SJCRH30 (cell line): ENCODE data around the gene FGF12. TPM values are rescaled to one million over a fixed set of nuclear protein-coding genes. Genes with fewer than 3 reads are reported as not detected.

Experiments used
- DNase-seq, 2 experiments: peaks; one replicate each; pipeline ENCODE4 v3.0.0-alpha.2; 2015 to 2020
- H3K27ac ChIP-seq: fragments of 250-450 bp; sonication (Bioruptor Pico); 2 replicates; pipeline ENCODE4 v1.5.1; 2020; ENCODE audit warnings: mild to moderate bottlenecking, moderate library complexity
- H3K27me3 ChIP-seq: fragments of 250-450 bp; sonication (Bioruptor Pico); 2 replicates; pipeline ENCODE4 v1.5.1; 2020; ENCODE audit warnings: mild to moderate bottlenecking, moderate library complexity
- H3K36me3 ChIP-seq: fragments of 250-450 bp; sonication (Bioruptor Pico); 2 replicates; pipeline ENCODE4 v1.5.1; 2020; ENCODE audit warnings: mild to moderate bottlenecking, moderate library complexity
- H3K4me1 ChIP-seq: fragments of 250-450 bp; sonication (Bioruptor Pico); 2 replicates; pipeline ENCODE4 v1.5.1; 2020; ENCODE audit warnings: mild to moderate bottlenecking, moderate library complexity
- H3K4me3 ChIP-seq: fragments of 250-450 bp; sonication (Bioruptor Pico); 2 replicates; pipeline ENCODE4 v1.5.1; 2020; ENCODE audit warnings: mild to moderate bottlenecking, moderate library complexity
- H3K9me3 ChIP-seq: fragments of 250-450 bp; sonication (Bioruptor Pico); replicated peaks from 2 replicates; pipeline ENCODE4 v1.5.1; 2020; ENCODE audit warnings: mild to moderate bottlenecking, moderate library complexity
- total RNA-seq: library from RNA; depleted of rRNA; stranded (reverse); fragments of >200 nt; shearing (Covaris generic); gene quantifications from 2 replicates; pipeline ENCODE4 v1.2.3, GENCODE V29; 2014

FGF12 gene
- total RNA-seq, 1 experiment from 2014 or later, result 0.06 TPM

- Histone ChIP-seq H3K27me3 (no peaks in the 10 kb centered on the region), H3K4me1 (no peaks in the 10 kb centered on the region), H3K4me3 (no peak overlapping the region), H3K36me3 (no peaks in the 10 kb centered on the region), H3K9me3 (no peaks in the 10 kb centered on the region), H3K27ac (no peak overlapping the region)
- no peak for DNase-seq
Observed at GRCh38 chr3:192161661-192162060, 565.7 kb downstream of the FGF12 start.

DNA sequence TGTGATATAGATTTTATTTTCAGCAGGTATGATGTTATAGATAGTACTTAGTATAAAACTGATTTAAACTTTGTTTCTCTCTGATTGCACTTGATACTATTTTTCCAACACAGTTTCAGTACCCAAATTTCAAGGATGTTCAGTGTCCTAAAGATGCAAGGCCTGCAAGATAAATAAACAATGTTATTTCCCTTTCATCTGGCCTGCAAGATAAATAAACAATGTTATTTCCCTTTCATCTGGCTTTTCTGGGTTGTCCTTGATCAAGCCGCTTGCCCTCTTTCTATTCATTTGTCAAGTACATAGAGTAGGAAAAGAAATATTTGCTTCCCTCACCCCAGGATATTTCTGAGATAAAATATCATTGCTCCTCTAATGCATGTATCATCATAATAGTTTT, 571.0 kb downstream of the FGF12 start:
- H3K4me1 ChIP-seq, result no peaks in the 10 kb centered on the region
- no peak overlapping the region for H3K4me3 ChIP-seq
- no peaks in the 10 kb centered on the region for H3K36me3 ChIP-seq
- no peak for DNase-seq
- H3K9me3 ChIP-seq, result no peaks in the 10 kb centered on the region
- no peaks in the 10 kb centered on the region for H3K27me3 ChIP-seq
- H3K27ac ChIP-seq, result no peak overlapping the region

GRCh38 chr3:192155194-192155593, 572.1 kb downstream of the FGF12 start:
- Histone ChIP-seq H3K4me1 (no peaks in the 10 kb centered on the region), H3K27ac (no peak overlapping the region), H3K9me3 (no peaks in the 10 kb centered on the region), H3K4me3 (no peak overlapping the region), H3K27me3 (no peaks in the 10 kb centered on the region), H3K36me3 (no peaks in the 10 kb centered on the region)
- no peak for DNase-seq

DNA sequence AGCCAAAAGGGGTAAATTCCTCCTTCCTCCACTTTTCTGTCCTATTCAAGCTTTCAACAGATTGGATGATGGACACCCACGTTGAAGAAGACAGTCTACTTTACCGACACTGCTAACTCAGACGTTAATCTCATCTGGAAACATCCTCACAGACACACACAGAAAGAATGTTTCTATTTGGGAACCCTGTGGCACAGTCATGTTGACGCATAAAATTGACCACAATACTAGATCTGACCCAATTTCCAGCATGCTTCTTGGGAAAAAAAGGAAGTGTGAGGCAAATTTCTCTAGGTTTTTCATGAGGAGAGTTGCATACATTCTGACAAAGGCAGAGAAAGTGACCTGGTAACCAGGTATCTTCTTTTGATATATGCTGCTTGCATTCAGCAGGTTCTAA, 594.1 kb downstream of the FGF12 start:
- Histone ChIP-seq H3K4me3 (no peak overlapping the region), H3K27me3 (no peaks in the 10 kb centered on the region), H3K36me3 (no peaks in the 10 kb centered on the region), H3K9me3 (no peaks in the 10 kb centered on the region), H3K4me1 (no peaks in the 10 kb centered on the region), H3K27ac (no peak overlapping the region)
- no peak for DNase-seq

GRCh38 chr3:192130534-192131132, 596.7 kb downstream of the FGF12 start:
- no peak overlapping the region for H3K27ac ChIP-seq
- H3K9me3 ChIP-seq, result no peaks in the 10 kb centered on the region
- no peaks in the 10 kb centered on the region for H3K4me1 ChIP-seq
- peak; percentile 14 to 54 for DNase-seq
- H3K27me3 ChIP-seq, result no peaks in the 10 kb centered on the region
- H3K4me3 ChIP-seq, result no peak overlapping the region
- H3K36me3 ChIP-seq, result no peaks in the 10 kb centered on the region

DNA sequence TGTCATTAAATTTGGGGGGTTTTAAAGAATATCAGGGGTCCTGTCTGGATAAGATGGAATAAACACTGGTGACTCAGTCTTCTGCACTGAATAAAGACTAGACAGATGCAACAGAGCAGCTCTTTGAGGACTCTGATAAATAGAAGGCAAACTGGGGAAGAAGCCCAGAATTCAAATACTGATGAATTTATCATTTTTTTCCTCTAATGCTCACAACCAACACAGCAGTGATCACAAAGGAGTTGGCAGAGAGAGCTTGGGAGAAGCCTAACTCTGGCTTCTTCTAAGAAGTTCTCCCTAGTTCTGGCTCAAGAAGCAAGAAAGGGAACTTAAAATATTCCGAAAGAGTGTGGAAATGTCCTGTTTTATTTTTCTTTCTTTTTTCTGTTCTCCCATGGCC, 597.8 kb downstream of the FGF12 start:
- no peaks in the 10 kb centered on the region for H3K36me3 ChIP-seq
- no peaks in the 10 kb centered on the region for H3K27me3 ChIP-seq
- no peak overlapping the region for H3K27ac ChIP-seq
- H3K4me3 ChIP-seq, result no peak overlapping the region
- DNase-seq, result no peak
- no peaks in the 10 kb centered on the region for H3K4me1 ChIP-seq
- no peaks in the 10 kb centered on the region for H3K9me3 ChIP-seq

- Histone ChIP-seq H3K9me3 (no peaks in the 10 kb centered on the region), H3K36me3 (no peaks in the 10 kb centered on the region), H3K4me3 (no peak overlapping the region), H3K4me1 (no peaks in the 10 kb centered on the region), H3K27ac (no peak overlapping the region), H3K27me3 (no peaks in the 10 kb centered on the region)
- no peak for DNase-seq
Observed at GRCh38 chr3:192128922-192129321, 598.4 kb downstream of the FGF12 start.

- Histone ChIP-seq H3K4me3 (no peak overlapping the region), H3K27me3 (no peaks in the 10 kb centered on the region), H3K4me1 (no peaks in the 10 kb centered on the region), H3K36me3 (no peaks in the 10 kb centered on the region), H3K27ac (no peak overlapping the region), H3K9me3 (no peaks in the 10 kb centered on the region)
- no peak for DNase-seq
Observed at GRCh38 chr3:192128060-192128459, 599.3 kb downstream of the FGF12 start.

DNA sequence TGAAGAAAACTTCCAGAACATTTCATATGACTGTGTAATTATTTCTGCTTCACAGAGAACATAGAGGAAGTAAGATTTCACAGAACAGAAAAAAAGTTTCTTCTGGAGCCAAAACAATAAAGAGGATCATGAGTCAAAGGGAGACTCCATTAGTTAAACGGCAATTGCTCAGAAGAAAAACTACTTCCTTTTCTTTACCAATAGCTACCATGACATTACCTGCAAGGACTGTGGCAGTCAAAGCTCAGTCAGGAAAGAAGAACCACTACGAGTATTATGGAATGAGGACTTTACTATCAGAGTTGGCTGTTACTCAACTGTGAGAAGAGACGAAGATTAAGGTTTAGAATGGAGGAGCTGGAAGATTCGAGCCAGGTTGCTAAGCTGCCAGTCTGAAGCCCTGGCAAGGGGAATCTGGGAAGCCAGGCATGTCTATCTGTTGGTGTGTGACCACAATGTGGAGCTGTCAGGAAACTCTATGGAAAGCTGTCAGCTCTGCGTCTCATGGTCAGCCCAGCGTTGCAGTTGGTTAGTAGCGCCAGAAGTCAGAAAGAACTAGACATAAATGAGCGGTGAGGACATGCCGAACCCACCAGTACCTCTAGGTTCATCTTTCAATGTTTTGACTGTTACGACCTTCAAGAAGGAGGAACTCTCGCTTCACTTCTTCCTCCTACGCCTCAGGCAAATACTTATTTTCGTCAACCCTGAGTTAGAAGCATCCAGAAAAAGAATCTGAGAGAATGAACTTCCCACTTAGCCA, 604.3 kb downstream of the FGF12 start:
- H3K27me3 ChIP-seq, result no peaks in the 10 kb centered on the region
- H3K36me3 ChIP-seq, result no peaks in the 10 kb centered on the region
- H3K4me1 ChIP-seq, result no peaks in the 10 kb centered on the region
- no peak for DNase-seq
- H3K4me3 ChIP-seq, result no peak overlapping the region
- no peak overlapping the region for H3K27ac ChIP-seq
- no peaks in the 10 kb centered on the region for H3K9me3 ChIP-seq

DNA sequence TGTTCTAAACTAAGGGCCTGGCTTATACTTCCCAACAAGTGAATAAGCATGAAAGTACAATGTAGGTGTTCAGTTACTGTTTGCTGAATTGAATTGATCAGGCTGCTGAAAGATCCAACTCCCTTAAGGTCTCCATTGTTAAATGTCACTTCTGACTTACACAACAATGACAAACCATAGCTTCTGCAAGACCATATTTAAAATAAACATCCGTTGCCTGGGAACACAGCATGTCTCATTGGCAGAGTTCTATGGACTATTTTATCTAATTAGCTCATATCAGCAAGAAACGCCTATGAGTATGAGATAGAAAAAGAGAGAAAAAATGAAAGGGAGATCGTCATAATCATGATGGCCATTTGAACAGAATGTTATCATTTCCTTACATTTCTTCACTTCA, 605.4 kb downstream of the FGF12 start:
- DNase-seq, result no peak
- no peaks in the 10 kb centered on the region for H3K27me3 ChIP-seq
- H3K27ac ChIP-seq, result no peak overlapping the region
- H3K9me3 ChIP-seq, result no peaks in the 10 kb centered on the region
- H3K36me3 ChIP-seq, result no peaks in the 10 kb centered on the region
- H3K4me3 ChIP-seq, result no peak overlapping the region
- H3K4me1 ChIP-seq, result no peaks in the 10 kb centered on the region

GRCh38 chr3:192108820-192109219, 618.5 kb downstream of the FGF12 start:
- no peak overlapping the region for H3K27ac ChIP-seq
- no peaks in the 10 kb centered on the region for H3K9me3 ChIP-seq
- H3K4me1 ChIP-seq, result no peaks in the 10 kb centered on the region
- H3K36me3 ChIP-seq, result no peaks in the 10 kb centered on the region
- H3K4me3 ChIP-seq, result no peak overlapping the region
- no peaks in the 10 kb centered on the region for H3K27me3 ChIP-seq
- no peak for DNase-seq

- Histone ChIP-seq H3K4me1 (no peaks in the 10 kb centered on the region), H3K4me3 (no peak overlapping the region), H3K9me3 (no peaks in the 10 kb centered on the region), H3K27me3 (no peaks in the 10 kb centered on the region), H3K27ac (no peak overlapping the region), H3K36me3 (no peaks in the 10 kb centered on the region)
- DNase-seq, result no peak
Observed at GRCh38 chr3:192106543-192106942, 620.8 kb downstream of the FGF12 start.

GRCh38 chr3:192092388-192093005, 634.8 kb downstream of the FGF12 start:
- H3K27ac ChIP-seq, result 0 out of 2 replicates have a peak overlapping the region, but pooled peaks have one; percentile 23

DNA sequence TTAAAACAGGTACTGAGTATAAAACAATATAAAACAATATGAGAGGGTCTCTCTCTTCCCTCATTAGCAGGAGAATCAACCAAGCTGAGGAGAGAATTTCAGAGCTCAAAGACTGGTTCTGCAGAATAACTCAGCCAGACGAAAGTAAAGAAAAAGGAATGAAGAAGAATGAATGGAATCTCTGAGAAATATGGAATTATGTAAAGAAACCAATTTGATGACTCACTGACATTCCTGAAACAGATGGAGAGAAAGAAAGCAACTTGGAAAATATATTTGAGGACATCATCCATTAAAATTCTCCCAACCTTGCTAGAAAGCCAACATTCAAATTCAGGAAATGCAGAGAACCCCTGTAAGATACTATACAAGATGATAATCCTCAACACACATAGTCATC, 635.5 kb downstream of the FGF12 start:
- DNase-seq, result no peak
- H3K27ac ChIP-seq, result 0 out of 2 replicates have a peak overlapping the region, but pooled peaks have one; percentile 23

More at GRCh38 chr3:192092388-192093005, 634.8 kb downstream of the FGF12 start:
- no peaks in the 10 kb centered on the region for H3K27me3 ChIP-seq
- no peaks in the 10 kb centered on the region for H3K4me1 ChIP-seq
- no peaks in the 10 kb centered on the region for H3K9me3 ChIP-seq
- DNase-seq, result no peak
- H3K4me3 ChIP-seq, result no peak overlapping the region
- no peaks in the 10 kb centered on the region for H3K36me3 ChIP-seq

DNA sequence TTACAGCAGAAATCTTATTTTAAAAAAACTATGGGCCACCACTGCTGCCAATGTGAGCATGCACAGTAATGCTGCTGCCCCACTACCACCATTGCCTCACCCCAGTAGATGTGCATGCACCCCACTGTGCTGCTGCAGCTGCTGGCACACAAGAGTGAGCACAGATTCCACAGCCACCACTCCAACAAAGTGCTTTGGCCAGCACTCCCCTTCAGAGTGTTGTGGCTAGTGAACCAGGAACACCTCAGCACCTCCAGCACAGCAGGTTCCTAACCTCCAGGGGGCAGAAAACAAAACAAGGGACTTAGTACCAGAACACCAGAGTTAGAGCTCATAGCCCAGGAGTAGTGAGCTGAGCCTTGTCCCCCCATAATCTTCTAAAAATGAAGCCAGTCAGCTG, 636.8 kb downstream of the FGF12 start:
- H3K36me3 ChIP-seq, result no peaks in the 10 kb centered on the region
- peak in 1 of 2 experiments; percentile 3 for DNase-seq
- H3K9me3 ChIP-seq, result no peaks in the 10 kb centered on the region
- no peaks in the 10 kb centered on the region for H3K27me3 ChIP-seq
- H3K4me1 ChIP-seq, result no peaks in the 10 kb centered on the region
- H3K4me3 ChIP-seq, result no peak overlapping the region
- H3K27ac ChIP-seq, result no peak overlapping the region

More for the DNA sequence above, 635.5 kb downstream of the FGF12 start:
- Histone ChIP-seq H3K27me3 (no peaks in the 10 kb centered on the region), H3K4me1 (no peaks in the 10 kb centered on the region), H3K36me3 (no peaks in the 10 kb centered on the region), H3K9me3 (no peaks in the 10 kb centered on the region), H3K4me3 (no peak overlapping the region)
